ENCODE measurements around the gene ZNF697. TPM values are rescaled to one million over a fixed set of nuclear protein-coding genes. Genes with fewer than 3 reads are reported as not detected.

The ZNF697 gene
- total and polyA plus RNA-seq, 8 donors, result 0.78 to 11.9 (median 2.1) TPM

GRCh38 chr1:119600561-119600960 lies 47.5 kb downstream of the ZNF697 start:
- 90 to 96% (median 95%) methylated on average over 4 of the region's 4 CpGs for WGBS, 5 donors
- H3K27ac ChIP-seq, result no peak overlapping the region
- no peaks in the 10 kb centered on the region for H3K27me3 ChIP-seq
- intact Hi-C loops (cut with DNase I; ENCODE audit: low total_unique reads), result no loop called here
- DNase-seq, result no peak
- H3K9me3 ChIP-seq, result no peaks in the 10 kb centered on the region
- no peaks in the 10 kb centered on the region for H3K4me1 ChIP-seq
- H3K4me3 ChIP-seq, result no peak overlapping the region
- TF ChIP-seq CTCF (IDR thresholded peaks at IDR 0.05) (no peak), POLR2A (IDR thresholded peaks at IDR 0.05) (no peak), EP300 (IDR thresholded peaks at IDR 0.05) (no peak), POLR2AphosphoS5 (IDR thresholded peaks at IDR 0.05) (no peak)
- no peaks in the 10 kb centered on the region for H3K36me3 ChIP-seq

- H3K27ac ChIP-seq, result no peak overlapping the region
- H3K4me1 ChIP-seq, result no peaks in the 10 kb centered on the region
- WGBS, 5 donors, result 79 to 96% (median 87%) methylated on average over 2 of the region's 2 CpGs
- H3K27me3 ChIP-seq, result no peaks in the 10 kb centered on the region
- no peak for TF ChIP-seq POLR2AphosphoS5 (IDR thresholded peaks at IDR 0.05)
- TF ChIP-seq CTCF (IDR thresholded peaks at IDR 0.05), result no peak
- TF ChIP-seq POLR2A (IDR thresholded peaks at IDR 0.05), result no peak
- TF ChIP-seq EP300 (IDR thresholded peaks at IDR 0.05), result no peak
- H3K36me3 ChIP-seq, result no peaks in the 10 kb centered on the region
- no peak for DNase-seq
- intact Hi-C loops (cut with DNase I; ENCODE audit: low total_unique reads), result no loop called here
- H3K9me3 ChIP-seq, result no peaks in the 10 kb centered on the region
- H3K4me3 ChIP-seq, result no peak overlapping the region
Measured at GRCh38 chr1:119595606-119596005, 52.5 kb downstream of the ZNF697 start.

- Histone ChIP-seq H3K27me3 (no peaks in the 10 kb centered on the region), H3K36me3 (no peaks in the 10 kb centered on the region), H3K4me3 (no peak overlapping the region), H3K4me1 (no peaks in the 10 kb centered on the region), H3K27ac (no peak overlapping the region), H3K9me3 (no peaks in the 10 kb centered on the region)
- 73 to 83% (median 79%) methylated on average over 2 of the region's 2 CpGs for WGBS, 5 donors
- intact Hi-C loops (cut with DNase I; ENCODE audit: low total_unique reads), result no loop called here
- TF ChIP-seq CTCF (IDR thresholded peaks at IDR 0.05) (no peak), POLR2AphosphoS5 (IDR thresholded peaks at IDR 0.05) (no peak), EP300 (IDR thresholded peaks at IDR 0.05) (no peak), POLR2A (IDR thresholded peaks at IDR 0.05) (no peak)
- no peak for DNase-seq
Measured at GRCh38 chr1:119595168-119595567, 52.9 kb downstream of the ZNF697 start.

GRCh38 chr1:119594376-119594775 lies 53.7 kb downstream of the ZNF697 start:
- no peak for DNase-seq
- no peak overlapping the region for H3K27ac ChIP-seq
- 70 to 80% (median 77%) methylated on average over 1 of the region's 1 CpG for WGBS, 5 donors
- H3K9me3 ChIP-seq, result no peaks in the 10 kb centered on the region
- no peaks in the 10 kb centered on the region for H3K4me1 ChIP-seq
- H3K27me3 ChIP-seq, result no peaks in the 10 kb centered on the region
- H3K4me3 ChIP-seq, result no peak overlapping the region
- intact Hi-C loops (cut with DNase I; ENCODE audit: low total_unique reads), result no loop called here
- TF ChIP-seq POLR2AphosphoS5 (IDR thresholded peaks at IDR 0.05) (no peak), POLR2A (IDR thresholded peaks at IDR 0.05) (no peak), CTCF (IDR thresholded peaks at IDR 0.05) (no peak), EP300 (IDR thresholded peaks at IDR 0.05) (no peak)
- H3K36me3 ChIP-seq, result no peaks in the 10 kb centered on the region

Data from stomach (tissue), 9 donors.